GM12891 (cell line): ENCODE measurements around the gene RTCA. TPM values are rescaled to one million over a fixed set of nuclear protein-coding genes. Genes with fewer than 3 reads are reported as not detected.
A peak's percentile ranks its signal among the peaks of the same experiment; 100 is the strongest.
"Not testable (repeated sequence)": the region's sequence is repeated elsewhere in the genome, so short reads cannot be mapped to it uniquely, and the experiment has no call there.

Experiments
- DNase-seq: peaks from one replicate; pipeline ENCODE4 v3.0.0; 2011; ENCODE audit warnings: low spot score; ENCODE audit not compliant: insufficient read length
- FAIRE-seq: peaks from 2 replicates; lab custom pipeline; 2011; peaks lifted over from hg19 to GRCh38; lab: Jason Lieb, UNC
- PAX5 ChIP-seq: IDR thresholded peaks from 2 replicates; pipeline ENCODE4 v1.6.1; 2011; ENCODE audit warnings: low read length, moderate library complexity, mild to moderate bottlenecking; ENCODE audit not compliant: insufficient read depth, severe bottlenecking
- POLR2A ChIP-seq: IDR thresholded peaks from 2 replicates; pipeline ENCODE4 v1.6.1; 2011; ENCODE audit warnings: low read depth, low read length, control low read depth
- POLR2AphosphoS5 ChIP-seq: IDR thresholded peaks from 2 replicates; pipeline ENCODE4 v1.6.1; 2011; ENCODE audit warnings: low read depth, low read length, control low read depth
- POU2F2 ChIP-seq: IDR thresholded peaks from 2 replicates; pipeline ENCODE4 v1.6.1; 2011; ENCODE audit warnings: low read depth, mild to moderate bottlenecking, control low read depth, low read length, moderate library complexity
- SPI1 ChIP-seq: IDR thresholded peaks from 2 replicates; pipeline ENCODE4 v1.6.1; 2011; ENCODE audit warnings: low read depth, low read length, control low read depth
- TAF1 ChIP-seq: IDR thresholded peaks from 2 replicates; pipeline ENCODE4 v1.6.1; 2011; ENCODE audit warnings: low read depth, low read length, control low read depth
- polyA plus RNA-seq: library from polyadenylated mRNA; unstranded; fragments of >200 nt; gene quantifications from one replicate; pipeline ENCODE4 v1.2.1, GENCODE V29; 2012; ENCODE audit warnings: low read depth, missing spikeins, inconsistent platforms; ENCODE audit not compliant: missing spikeins

RTCA gene
- polyA plus RNA-seq = 27.5 TPM

DNA sequence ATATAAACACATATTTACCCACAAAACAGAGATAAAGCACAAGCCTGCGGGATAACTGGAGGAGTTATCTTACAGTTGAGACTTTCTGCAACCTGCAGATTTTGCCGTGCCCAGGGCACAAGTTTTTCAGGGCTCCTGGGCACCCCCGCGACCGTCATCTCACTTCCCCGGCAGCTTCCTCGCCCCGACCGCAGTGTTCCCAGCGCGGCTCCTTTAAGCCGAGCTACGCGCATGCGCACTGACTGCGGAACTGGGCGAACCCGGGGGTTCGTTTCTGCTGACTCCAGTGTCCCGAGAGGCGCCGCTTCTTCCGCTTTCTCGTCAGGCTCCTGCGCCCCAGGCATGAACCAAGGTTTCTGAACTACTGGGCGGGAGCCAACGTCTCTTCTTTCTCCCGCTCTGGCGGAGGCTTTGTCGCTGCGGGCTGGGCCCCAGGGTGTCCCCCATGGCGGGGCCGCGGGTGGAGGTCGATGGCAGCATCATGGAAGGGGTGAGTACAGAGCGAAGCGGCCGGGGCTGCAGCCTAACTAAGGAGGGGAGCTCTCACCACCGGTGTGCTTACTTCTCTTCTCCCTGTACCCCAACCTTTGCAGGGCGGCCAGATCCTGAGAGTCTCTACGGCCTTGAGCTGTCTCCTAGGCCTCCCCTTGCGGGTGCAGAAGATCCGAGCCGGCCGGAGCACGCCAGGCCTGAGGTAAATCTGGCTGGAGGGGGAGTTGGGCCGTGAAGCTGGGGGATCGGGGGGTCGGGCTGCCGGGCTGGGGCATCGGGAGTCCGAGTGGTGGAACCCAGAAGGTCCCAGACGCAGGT, at the start of gene RTCA:
Gene RTCA (plus strand): TSS at position 286 of the 810 bp plus-strand sequence. CDS start 160 bp downstream, at position 446.
- TF ChIP-seq PAX5 = no peak
- peak; percentile 58 for TF ChIP-seq SPI1
- TF ChIP-seq POU2F2 = 0 out of 2 replicates have a peak, but pooled peaks have one; percentile 11
- peak; percentile 48 for TF ChIP-seq TAF1
- peak; percentile 56 for TF ChIP-seq POLR2A
- peak; percentile 80 for TF ChIP-seq POLR2AphosphoS5
- FAIRE-seq (peak; percentile 97), DNase-seq (peak; percentile 81)

DNA sequence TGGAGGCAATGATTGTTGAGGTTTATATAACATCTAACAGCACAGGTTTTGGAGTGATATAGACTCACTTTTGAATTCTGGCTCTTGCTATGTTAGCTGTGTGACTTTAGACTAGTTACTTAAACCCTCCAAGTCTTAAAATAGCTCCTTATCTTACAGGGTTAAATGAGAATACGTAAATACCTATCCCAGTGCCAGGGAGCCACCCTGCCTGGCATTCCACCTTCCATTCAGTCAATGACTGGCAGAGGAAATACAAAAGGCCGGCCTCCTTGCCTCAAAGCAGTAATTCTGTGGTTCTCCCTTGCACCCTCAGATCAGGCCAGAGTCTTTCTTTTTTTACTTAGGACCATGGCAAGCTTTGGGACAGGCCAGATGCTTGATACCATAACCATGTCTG, 48.2 kb upstream of the RTCA start:
- FAIRE-seq (no peak), DNase-seq (no peak)
- TF ChIP-seq SPI1 (no peak), PAX5 (no peak), TAF1 (no peak), POLR2AphosphoS5 (no peak), POLR2A (no peak), POU2F2 (no peak)

DNA sequence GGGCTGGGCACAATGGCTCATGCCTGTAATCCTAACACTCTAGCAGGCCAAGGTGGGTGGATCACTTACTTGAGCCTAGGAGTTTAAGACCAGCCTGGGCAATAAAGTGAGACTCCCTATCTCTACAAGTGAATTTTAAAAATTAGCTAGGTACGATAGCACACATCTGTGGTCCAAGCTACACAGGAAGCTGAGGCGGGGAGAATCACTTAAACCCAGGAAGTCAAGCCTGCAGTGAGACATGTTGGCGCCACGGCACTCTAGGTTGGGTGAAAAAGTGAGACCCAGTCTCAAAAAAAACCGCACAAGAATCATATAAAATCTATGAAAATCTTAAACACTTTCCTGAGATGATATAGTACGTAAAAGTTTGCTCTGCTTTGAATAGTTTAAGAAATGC, 46.6 kb upstream of the RTCA start:
- DNase-seq (no peak), FAIRE-seq (no peak)
- TF ChIP-seq POU2F2 (no peak), TAF1 (no peak), SPI1 (no peak), PAX5 (no peak), POLR2A (no peak), POLR2AphosphoS5 (no peak)

DNA sequence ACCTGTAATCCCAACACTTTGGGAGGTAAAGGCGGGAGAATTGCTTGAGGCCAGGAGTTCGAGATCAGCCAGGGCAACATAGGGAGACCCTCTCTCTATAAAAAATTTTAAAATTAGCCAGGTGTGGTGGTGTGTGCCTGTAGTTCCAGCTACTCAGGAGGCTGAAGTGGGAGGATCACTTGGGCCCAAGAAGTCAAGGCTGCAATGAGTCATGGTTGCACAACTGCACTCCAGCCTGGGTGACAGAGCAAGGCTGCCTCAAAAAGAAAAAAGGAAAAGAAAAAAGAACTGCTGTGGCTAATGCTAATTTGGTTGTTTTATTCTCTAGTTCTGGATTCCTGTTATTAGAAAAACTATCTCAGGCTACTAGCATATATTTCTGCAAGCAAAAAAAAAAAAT, 46.1 kb upstream of the RTCA start:
- DNase-seq = no peak
- no peak for FAIRE-seq

DNA sequence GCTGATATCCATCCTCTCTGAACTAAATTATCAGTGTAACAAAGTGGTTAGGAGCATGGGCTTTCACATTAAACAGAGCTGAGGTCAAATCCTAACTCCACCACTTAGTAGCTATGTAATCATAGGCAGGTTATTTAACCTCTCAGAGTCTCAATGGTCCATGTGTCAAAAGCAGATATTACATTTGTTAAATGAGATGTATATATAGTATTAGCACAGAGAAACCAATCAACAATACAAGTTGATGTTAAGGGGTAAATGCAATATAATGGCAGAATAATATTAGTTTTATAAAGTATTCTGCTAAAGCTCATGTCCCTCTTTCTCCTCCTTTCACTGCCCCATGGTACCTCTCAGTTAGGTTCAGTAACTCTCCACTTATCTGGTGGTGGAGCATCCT, 43.6 kb upstream of the RTCA start:
- FAIRE-seq (no peak), DNase-seq (no peak)

More for the DNA sequence above, 46.1 kb upstream of the RTCA start:
- TF ChIP-seq POLR2AphosphoS5 (no peak), PAX5 (no peak), SPI1 (no peak), POU2F2 (no peak), TAF1 (no peak), POLR2A (no peak)

DNA sequence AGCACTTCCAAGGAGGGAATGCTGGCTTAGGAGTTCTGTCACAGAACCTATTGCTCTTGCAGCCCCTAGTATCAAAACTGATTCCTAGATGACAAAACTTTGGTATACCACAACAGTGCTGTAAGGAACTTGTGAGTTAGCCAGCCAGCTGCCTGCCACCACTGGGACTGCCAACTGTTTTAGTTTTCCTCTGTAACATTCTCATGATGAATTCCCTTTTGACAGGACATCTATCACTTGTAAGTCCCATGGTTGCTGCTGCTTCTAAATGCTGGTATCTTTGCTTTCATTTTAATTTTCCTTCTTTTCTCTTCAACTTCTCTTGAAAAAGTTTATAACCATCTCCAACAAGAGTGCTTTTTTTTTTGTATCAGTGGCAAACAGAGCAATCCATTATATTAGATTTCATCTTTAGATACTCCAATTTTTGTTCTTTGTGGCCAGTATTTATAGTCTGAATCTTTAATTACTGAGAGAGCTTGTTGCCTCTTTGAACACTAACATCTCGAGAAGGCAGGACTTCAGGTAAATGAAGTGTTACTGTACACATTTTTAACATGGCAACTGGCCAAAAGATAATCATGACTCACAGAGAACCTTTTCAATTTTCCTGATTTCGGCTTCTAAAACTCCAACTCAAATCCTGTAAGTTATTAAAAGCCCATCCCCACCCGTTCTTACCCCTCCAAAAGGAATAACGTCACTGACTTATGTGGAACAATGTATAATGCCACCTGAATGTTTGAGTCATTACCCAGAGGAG, 36.2 kb upstream of the RTCA start:
- no peak for TF ChIP-seq PAX5
- no peak for TF ChIP-seq SPI1
- no peak for TF ChIP-seq POU2F2
- TF ChIP-seq POLR2A = no peak
- no peak for TF ChIP-seq TAF1
- TF ChIP-seq POLR2AphosphoS5 = no peak
- FAIRE-seq (no peak), DNase-seq (no peak)

More for the DNA sequence above, 43.6 kb upstream of the RTCA start:
- TF ChIP-seq POLR2AphosphoS5 (no peak), PAX5 (no peak), SPI1 (no peak), POU2F2 (no peak), TAF1 (no peak), POLR2A (no peak)

DNA sequence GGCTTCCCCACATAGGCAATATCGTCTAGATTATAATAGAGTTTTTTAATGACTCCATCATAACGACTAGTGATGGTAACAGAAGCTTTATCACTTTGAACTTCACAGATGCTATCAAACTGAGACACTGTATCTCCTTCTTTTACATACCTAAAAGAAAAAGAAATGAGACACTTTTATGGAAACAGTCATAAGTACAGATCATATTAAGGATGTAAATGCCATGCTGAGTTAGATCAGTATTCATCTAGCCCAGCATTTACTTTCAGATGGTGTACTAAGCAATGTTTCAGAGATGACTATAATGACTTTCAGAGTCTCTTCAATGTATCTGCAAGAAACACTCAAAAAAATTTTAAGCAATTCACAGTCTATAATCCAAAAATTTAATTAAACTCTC, 35.3 kb upstream of the RTCA start:
- FAIRE-seq (no peak), DNase-seq (no peak)
- TF ChIP-seq POLR2A (no peak), SPI1 (no peak), TAF1 (no peak), POLR2AphosphoS5 (no peak), PAX5 (no peak), POU2F2 (no peak)

DNA sequence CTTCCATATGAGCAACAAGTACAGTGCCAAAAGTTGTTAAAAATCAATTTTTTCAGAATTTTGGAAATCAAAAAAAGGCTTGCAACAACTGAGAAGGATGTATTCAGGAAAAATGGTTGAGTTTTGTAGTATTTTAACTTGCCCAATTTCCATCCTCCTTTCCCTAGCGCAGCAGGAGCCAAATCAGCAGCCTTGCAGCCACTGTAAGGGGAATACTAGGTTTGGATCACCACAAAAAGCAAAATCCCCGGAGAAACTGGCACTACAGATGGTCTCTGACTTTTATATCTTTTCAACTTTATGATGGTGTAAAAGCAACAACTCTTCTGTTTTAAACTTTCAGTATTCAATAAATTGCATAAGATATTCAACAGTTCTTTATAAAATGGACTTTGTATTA, 34.3 kb upstream of the RTCA start:
- FAIRE-seq (no peak), DNase-seq (no peak)
- TF ChIP-seq POLR2AphosphoS5 (no peak), SPI1 (no peak), TAF1 (no peak), PAX5 (no peak), POLR2A (no peak), POU2F2 (no peak)

DNA sequence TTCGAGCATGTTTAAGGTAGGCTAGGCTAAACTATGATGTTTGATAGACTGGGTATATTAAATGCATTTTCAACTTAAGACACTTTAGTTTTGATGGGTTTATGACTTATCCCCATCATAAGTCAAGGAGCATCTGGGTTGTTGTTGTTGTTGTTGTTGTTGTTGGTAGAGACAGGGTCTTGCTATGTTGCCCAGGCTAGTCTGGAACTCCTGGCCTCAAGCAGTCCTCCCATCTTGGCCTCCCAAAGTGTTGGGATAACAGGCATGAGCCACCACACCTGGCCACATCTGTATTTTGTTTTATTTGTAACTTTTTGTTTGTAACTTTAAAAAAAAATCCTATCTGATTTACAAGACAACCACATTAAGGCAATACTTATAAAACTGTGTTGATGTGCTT, 33.9 kb upstream of the RTCA start:
- DNase-seq (no peak), FAIRE-seq (no peak)
- TF ChIP-seq PAX5 (no peak), POU2F2 (no peak), SPI1 (no peak), POLR2A (no peak), POLR2AphosphoS5 (no peak), TAF1 (no peak)

DNA sequence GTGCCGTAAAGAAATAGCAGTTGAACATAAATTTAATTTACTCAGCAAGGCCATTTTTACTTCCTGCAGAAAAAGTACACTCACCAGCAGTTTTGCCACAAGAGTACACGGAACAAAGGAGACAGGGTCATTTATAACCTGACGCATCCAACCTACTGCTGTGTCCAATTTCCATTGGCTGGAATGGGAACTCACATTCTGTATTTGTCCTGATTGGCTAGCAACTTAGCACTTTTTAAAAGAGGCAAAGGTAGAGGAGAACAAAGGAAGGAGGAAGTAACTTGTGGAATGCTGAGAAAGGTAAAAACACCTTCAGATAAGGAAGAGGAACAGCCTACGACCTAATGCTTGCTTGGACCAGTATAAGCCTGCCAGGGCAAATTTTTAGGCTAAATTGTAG, 32.5 kb upstream of the RTCA start:
- DNase-seq, FAIRE-seq: not testable (repeated sequence)
